HepG2 (cell line): ENCODE data around the gene LIMS2. TPM values are rescaled to one million over a fixed set of nuclear protein-coding genes. Genes with fewer than 3 reads are reported as not detected.

Experiments
- ATAC-seq: fragments of 200-7000 bp; cut with Tn5 transposase; 3 replicates; pipeline ENCODE4 v1.9.1; 2020; ENCODE audit warnings: mild to moderate bottlenecking, moderate library complexity
- BruUV-seq: library from RNA; stranded (reverse); fragments of 400-500 nt; replicated peaks from 2 replicates; lab custom pipeline; 2021; lab: Mats Ljungman, UMichigan
- CTCF ChIA-PET: fragments of 300-600 bp; formaldehyde crosslinking; extraction: SDS; loops from one replicate; lab custom pipeline; 2021; ENCODE audit warnings: low total read pairs, inconsistent platforms, low intra/inter-chr PET ratio; lab: Yijun Ruan, JAX
- POLR2A ChIA-PET: fragments of 350-600 bp; sonication (Branson Sonifier 250); formaldehyde crosslinking; loops from one replicate; lab custom pipeline; 2020; ENCODE audit warnings: antibody characterized with exemption, inconsistent platforms; lab: Yijun Ruan, JAX
- DNase-seq: peaks from one replicate; pipeline ENCODE4 v3.0.0-alpha.2; 2015; ENCODE audit warnings: low spot score
- FAIRE-seq: peaks from 3 replicates; lab custom pipeline; 2011; peaks lifted over from hg19 to GRCh38; lab: Jason Lieb, UNC
- H2AFZ ChIP-seq: one replicate; pipeline ENCODE4 v1.6.1; 2011; ENCODE audit warnings: low read length, inconsistent platforms
- H3K27ac ChIP-seq: fragments of 300-600 bp; 3 replicates; pipeline ENCODE4 v1.8.0; 2011; ENCODE audit warnings: mixed run types, mild to moderate bottlenecking, mixed read lengths, low read length, inconsistent platforms; ENCODE audit not compliant: insufficient read depth; ENCODE audit errors: extremely low read length
- H3K27me3 ChIP-seq, 2 experiments: fragments of 200-600 bp in 1 of 2; 2 replicates in 1 of 2; 3 replicates in 1 of 2; pipeline versions ENCODE4 v1.6.0 to v1.8.0; 2011; ENCODE audit warnings: low read length in 2 of 2, mild to moderate bottlenecking in 2 of 2, moderate library complexity in 2 of 2, inconsistent platforms in 1 of 2; ENCODE audit not compliant: insufficient read depth in 2 of 2, control insufficient read depth in 1 of 2
- H3K36me3 ChIP-seq, 2 experiments: fragments of 200-600 bp in 1 of 2; replicated peaks in 1 of 2; 2 replicates in 1 of 2; 3 replicates in 1 of 2; pipeline versions ENCODE4 v1.5.1 to v1.8.0; 2011; ENCODE audit warnings: low read length in 2 of 2, inconsistent platforms in 1 of 2; ENCODE audit not compliant: insufficient read depth in 2 of 2, control insufficient read depth in 1 of 2
- H3K4me1 ChIP-seq: 2 replicates; pipeline ENCODE4 v1.5.1; 2012; ENCODE audit warnings: low read length, inconsistent platforms; ENCODE audit not compliant: insufficient read depth
- H3K4me2 ChIP-seq: 2 replicates; pipeline ENCODE4 v1.6.0; 2011; ENCODE audit warnings: low read depth, low read length, inconsistent platforms
- H3K4me3 ChIP-seq, 3 experiments: fragments of 200-600 bp in 1 of 3; sonication (generic), shearing (Covaris generic) in 1 of 3; replicated peaks in 1 of 3; 2 replicates each; pipeline ENCODE4 v1.5.1; 2011 to 2016; ENCODE audit warnings: low read length in 3 of 3, inconsistent platforms in 2 of 3, low read depth in 2 of 3, mild to moderate bottlenecking in 2 of 3, control low read depth in 1 of 3, mixed read lengths in 1 of 3; ENCODE audit not compliant: insufficient read depth in 1 of 3
- H3K79me2 ChIP-seq: one replicate; pipeline ENCODE4 v1.6.1; 2011; ENCODE audit warnings: low read length, inconsistent platforms; ENCODE audit not compliant: insufficient read depth
- H3K9ac ChIP-seq: 2 replicates; pipeline ENCODE4 v1.6.0; 2011; ENCODE audit warnings: mild to moderate bottlenecking, low read depth, low read length, inconsistent platforms; ENCODE audit not compliant: insufficient read depth
- H3K9me3 ChIP-seq: 2 replicates; pipeline ENCODE4 v1.5.1; 2012; ENCODE audit warnings: mild to moderate bottlenecking, low read length
- H4K20me1 ChIP-seq: 2 replicates; pipeline ENCODE4 v1.6.0; 2011; ENCODE audit warnings: inconsistent platforms, mild to moderate bottlenecking, low read length, moderate library complexity; ENCODE audit not compliant: insufficient read depth
- MAFG ChIP-seq: sonication (generic); formaldehyde crosslinking; IDR thresholded peaks from 2 replicates; pipeline ENCODE4 v1.5.1; 2020; ENCODE audit warnings: mild to moderate bottlenecking, missing genetic modification reagents
- SMAD1 ChIP-seq: sonication (generic); formaldehyde crosslinking; IDR thresholded peaks from 2 replicates; pipeline ENCODE4 v1.4.0; 2020; ENCODE audit warnings: missing genetic modification reagents, low read depth, mild to moderate bottlenecking, borderline replicate concordance
- ZBTB26 ChIP-seq: IDR thresholded peaks from 2 replicates; pipeline ENCODE4 v1.6.1; 2016; ENCODE audit warnings: missing compliant biosample characterization, missing genetic modification reagents, borderline replicate concordance
- ZBTB34 ChIP-seq: sonication (generic); formaldehyde crosslinking; IDR thresholded peaks from 2 replicates; pipeline ENCODE4 v1.8.0; 2022; ENCODE audit warnings: mild to moderate bottlenecking, missing genetic modification reagents
- ZNF333 ChIP-seq: sonication (generic); formaldehyde crosslinking; IDR thresholded peaks from 2 replicates; pipeline ENCODE4 v1.4.0; 2020; ENCODE audit warnings: mild to moderate bottlenecking, missing genetic modification reagents, borderline replicate concordance
- ZNF775 ChIP-seq: sonication (generic); formaldehyde crosslinking; IDR thresholded peaks from 2 replicates; pipeline ENCODE4 v1.4.0; 2020; ENCODE audit warnings: missing genetic modification reagents, mild to moderate bottlenecking, moderate library complexity, borderline replicate concordance
- ZNF776 ChIP-seq: sonication (generic); formaldehyde crosslinking; IDR thresholded peaks from 2 replicates; pipeline ENCODE4 v1.4.0; 2020; ENCODE audit warnings: mild to moderate bottlenecking, missing genetic modification reagents
- WGBS: methylation state at CpG from one replicate; pipeline ENCODE4 v1.1.6; 2017; ENCODE audit warnings: low lambda C conversion rate; 5-methylcytosine and 5-hydroxymethylcytosine counted together
- in situ Hi-C: cut with HindIII; loops from 2 replicates; pipeline ENCODE4 v1.10.0; 2017; ENCODE audit warnings: low pct_unique_long_range_greater_than_20kb; ENCODE audit not compliant: extremely low pct_ligation_motif_present
- intact Hi-C: fragments of 100-400 bp; cut with micrococcal nuclease; formaldehyde crosslinking; loops from one replicate; pipeline ENCODE4 v1.10.0; 2022; ENCODE audit not compliant: unreplicated experiment
- polyA plus RNA-seq, 8 experiments: library from polyadenylated mRNA; depleted of rRNA in 3 of 8; stranded (reverse) in 7 of 8; unstranded in 1 of 8; fragments of >200 nt; fragmentation: Illumina TruSeq in 4 of 8; extraction: Trizol in 4 of 8; gene quantifications; 2 replicates each; pipeline versions ENCODE4 v1.2.1 to v1.2.3, GENCODE V29; 2011 to 2016; ENCODE audit warnings: low read depth in 4 of 8, missing spikeins in 1 of 8, mixed read lengths in 1 of 8; ENCODE audit not compliant: insufficient read depth in 1 of 8
- total RNA-seq, 5 experiments: library from RNA; depleted of rRNA; stranded (reverse); fragments of >200 nt; fragmentation: Illumina TruSeq; extraction: Trizol; gene quantifications; 2 replicates each; pipeline ENCODE4 v1.2.3, GENCODE V29; 2016; ENCODE audit warnings: low read depth in 1 of 5

Gene LIMS2
- total and polyA plus RNA-seq, 2 of the 13 experiments (the other 11 are each of a cell fraction or from before 2014, with no cell fraction given) = 1.0 to 1.9 TPM

GRCh38 chr2:127700527-127701192 is 25.3 kb upstream of the LIMS2 start (continued):
- TF ChIP-seq ZNF775 (CRISPR knock-in tag) (peak; percentile 57; the same call in 1 of the 2 replicates), ZBTB34 (CRISPR knock-in tag) (peak; percentile 6; the same call in 1 of the 2 replicates)

GRCh38 chr2:127698553-127699355 is 23.4 kb upstream of the LIMS2 start:
- H4K20me1 ChIP-seq = 0 out of 2 replicates have a peak, but pooled peaks cover 2% of the 10 kb centered on the region
- no peak overlapping the region for H3K4me3 ChIP-seq
- TF ChIP-seq ZNF333 (CRISPR knock-in tag) = no peak
- TF ChIP-seq ZBTB26 (CRISPR knock-in tag) = no peak
- TF ChIP-seq SMAD1 (CRISPR knock-in tag) = no peak
- TF ChIP-seq MAFG (CRISPR knock-in tag) = no peak
- no peak for TF ChIP-seq ZNF776 (CRISPR knock-in tag)
- TF ChIP-seq, all 625 proteins: peak for 0
- no peak overlapping the region for H2AFZ ChIP-seq
- H3K9me3 ChIP-seq = no peaks in the 10 kb centered on the region
- DNase-seq (no peak), ATAC-seq (no peak), FAIRE-seq (no peak)
- in situ Hi-C loops = no loop called here
- no peaks in the 10 kb centered on the region for H3K27me3 ChIP-seq
- H3K36me3 ChIP-seq = no peaks in the 10 kb centered on the region; a peak in 2 of 5 replicates
- BruUV-seq = no TSS peak
- no peak overlapping the region for H3K9ac ChIP-seq
- peaks cover 25% of the 10 kb centered on the region for H3K4me1 ChIP-seq
- no peak overlapping the region for H3K27ac ChIP-seq
- no peak overlapping the region for H3K4me2 ChIP-seq
- intact Hi-C loops = no loop called here
- ChIA-PET POLR2A (no interaction called here), CTCF (no interaction called here)
- 87% methylated on average over 27 of the region's 27 CpGs for WGBS
- peaks cover 14% of the 10 kb centered on the region for H3K79me2 ChIP-seq
